Osteoblast (primary cell): ENCODE data around the gene METTL25. TPM values are rescaled to one million over a fixed set of nuclear protein-coding genes. Genes with fewer than 3 reads are reported as not detected.

Experiments used
- DNase-seq: peaks from one replicate; pipeline ENCODE4 v3.0.0; 2011; ENCODE audit warnings: low spot score, mixed read lengths; ENCODE audit not compliant: insufficient read length; ENCODE audit errors: missing footprints
- H2AFZ ChIP-seq: 2 replicates; pipeline ENCODE4 v1.6.0; 2011; ENCODE audit warnings: mild to moderate bottlenecking, low read length
- H3K27ac ChIP-seq: 2 replicates; pipeline ENCODE4 v1.5.1; 2011; ENCODE audit warnings: mild to moderate bottlenecking, low read depth, low read length, moderate library complexity
- H3K27me3 ChIP-seq: 2 replicates; pipeline ENCODE4 v1.6.0; 2012; ENCODE audit warnings: mild to moderate bottlenecking, control low read depth, inconsistent platforms, low read length, moderate library complexity; ENCODE audit not compliant: insufficient read depth
- H3K36me3 ChIP-seq: 2 replicates; pipeline ENCODE4 v1.5.1; 2011; ENCODE audit warnings: mild to moderate bottlenecking, low read length, control low read depth, moderate library complexity; ENCODE audit not compliant: insufficient read depth
- H3K4me1 ChIP-seq: 2 replicates; pipeline ENCODE4 v1.5.1; 2011; ENCODE audit warnings: mild to moderate bottlenecking, low read length, control low read depth, moderate library complexity; ENCODE audit not compliant: insufficient read depth
- H3K4me2 ChIP-seq: 2 replicates; pipeline ENCODE4 v1.6.0; 2011; ENCODE audit warnings: mild to moderate bottlenecking, low read length; ENCODE audit not compliant: insufficient read depth
- H3K4me3 ChIP-seq: fragments of 200-600 bp; sonication (generic); 3 replicates; pipeline ENCODE4 v1.5.1; 2012; ENCODE audit warnings: mild to moderate bottlenecking, low read length, inconsistent platforms; ENCODE audit not compliant: insufficient read depth
- H3K79me2 ChIP-seq: 2 replicates; pipeline ENCODE4 v1.6.0; 2012; ENCODE audit warnings: mild to moderate bottlenecking, low read length, control low read depth, inconsistent platforms; ENCODE audit not compliant: insufficient read depth
- H3K9me3 ChIP-seq: 2 replicates; pipeline ENCODE4 v1.5.1; 2011; ENCODE audit warnings: low read depth, low read length, control low read depth
- H4K20me1 ChIP-seq: 2 replicates; pipeline ENCODE4 v1.6.0; 2012; ENCODE audit warnings: mild to moderate bottlenecking, low read length, control low read depth; ENCODE audit not compliant: insufficient read depth
- total RNA-seq: library from RNA; depleted of rRNA; stranded (reverse); fragments of >200 nt; gene quantifications from 2 replicates; pipeline ENCODE4 v1.2.3, GENCODE V29; 2012
- TF ChIP-seq, protein P1 (sequence below): IDR thresholded peaks from 2 replicates; pipeline ENCODE4 v1.5.1; 2011; ENCODE audit warnings: mild to moderate bottlenecking, low read depth, low read length, moderate library complexity; ENCODE audit errors: extremely low read depth

METTL25 gene
- total RNA-seq, 1 donor, result 18.1 TPM

GRCh38 chr12:82505150-82505549 is 146.8 kb downstream of the METTL25 start:
- Histone ChIP-seq H3K27me3 (no peaks in the 10 kb centered on the region), H3K79me2 (no peaks in the 10 kb centered on the region), H3K4me2 (no peak overlapping the region), H4K20me1 (no peaks in the 10 kb centered on the region), H3K4me1 (no peaks in the 10 kb centered on the region), H3K36me3 (no peaks in the 10 kb centered on the region), H3K27ac (no peak overlapping the region), H3K9me3 (no peaks in the 10 kb centered on the region), H2AFZ (no peak overlapping the region), H3K4me3 (no peak overlapping the region)
- DNase-seq, result no peak
- TF ChIP-seq, protein P1, sequence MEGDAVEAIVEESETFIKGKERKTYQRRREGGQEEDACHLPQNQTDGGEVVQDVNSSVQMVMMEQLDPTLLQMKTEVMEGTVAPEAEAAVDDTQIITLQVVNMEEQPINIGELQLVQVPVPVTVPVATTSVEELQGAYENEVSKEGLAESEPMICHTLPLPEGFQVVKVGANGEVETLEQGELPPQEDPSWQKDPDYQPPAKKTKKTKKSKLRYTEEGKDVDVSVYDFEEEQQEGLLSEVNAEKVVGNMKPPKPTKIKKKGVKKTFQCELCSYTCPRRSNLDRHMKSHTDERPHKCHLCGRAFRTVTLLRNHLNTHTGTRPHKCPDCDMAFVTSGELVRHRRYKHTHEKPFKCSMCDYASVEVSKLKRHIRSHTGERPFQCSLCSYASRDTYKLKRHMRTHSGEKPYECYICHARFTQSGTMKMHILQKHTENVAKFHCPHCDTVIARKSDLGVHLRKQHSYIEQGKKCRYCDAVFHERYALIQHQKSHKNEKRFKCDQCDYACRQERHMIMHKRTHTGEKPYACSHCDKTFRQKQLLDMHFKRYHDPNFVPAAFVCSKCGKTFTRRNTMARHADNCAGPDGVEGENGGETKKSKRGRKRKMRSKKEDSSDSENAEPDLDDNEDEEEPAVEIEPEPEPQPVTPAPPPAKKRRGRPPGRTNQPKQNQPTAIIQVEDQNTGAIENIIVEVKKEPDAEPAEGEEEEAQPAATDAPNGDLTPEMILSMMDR, result no peak

DNA sequence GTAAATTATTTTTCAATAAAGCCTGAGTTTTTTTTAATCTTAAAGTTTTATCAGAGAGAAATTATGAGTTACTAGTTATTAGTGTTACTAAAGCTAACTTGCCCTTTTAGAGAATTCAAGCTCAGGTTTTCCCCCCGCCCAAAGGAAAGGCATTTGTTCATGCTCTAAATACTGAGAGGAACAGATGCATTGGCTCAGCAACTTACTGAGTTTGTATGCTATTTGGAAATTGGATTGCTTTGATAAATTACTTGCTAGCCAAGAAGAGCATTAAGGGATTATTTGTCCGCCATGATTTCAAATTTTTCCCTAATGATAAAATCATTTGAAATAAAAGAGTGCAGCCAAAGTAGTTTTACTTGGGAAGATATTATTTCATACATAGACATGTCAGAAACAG is 149.4 kb downstream of the METTL25 start:
- TF ChIP-seq, protein P1, result no peak
- no peaks in the 10 kb centered on the region for H3K36me3 ChIP-seq

DNA sequence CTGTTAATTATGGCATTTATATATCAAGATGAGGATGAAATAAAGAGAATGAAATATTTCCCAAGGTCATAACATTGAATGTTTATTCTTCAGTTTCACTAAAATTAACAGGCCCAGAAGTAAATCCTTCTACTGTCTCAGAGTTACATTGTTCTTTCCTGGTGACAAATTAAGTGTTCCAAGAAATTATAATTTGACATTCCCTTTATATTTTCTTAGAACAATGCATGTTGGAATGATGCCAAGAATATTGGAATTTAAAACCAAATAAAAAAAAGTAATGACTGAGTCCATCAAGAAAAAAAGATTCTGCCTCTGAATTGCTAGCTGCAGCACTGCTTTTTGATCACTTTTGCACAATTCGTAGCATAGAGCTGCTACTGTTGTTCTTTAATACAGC is 152.1 kb downstream of the METTL25 start:
- no peaks in the 10 kb centered on the region for H3K27me3 ChIP-seq
- no peak overlapping the region for H3K27ac ChIP-seq
- H4K20me1 ChIP-seq, result no peaks in the 10 kb centered on the region
- no peaks in the 10 kb centered on the region for H3K79me2 ChIP-seq
- no peak overlapping the region for H3K4me2 ChIP-seq
- no peak overlapping the region for H2AFZ ChIP-seq
- TF ChIP-seq, protein P1, result no peak
- H3K36me3 ChIP-seq, result no peaks in the 10 kb centered on the region
- H3K9me3 ChIP-seq, result no peaks in the 10 kb centered on the region
- DNase-seq, result no peak
- H3K4me3 ChIP-seq, result no peak overlapping the region
- H3K4me1 ChIP-seq, result no peaks in the 10 kb centered on the region

More for the DNA sequence above, 149.4 kb downstream of the METTL25 start:
- Histone ChIP-seq H3K27ac (no peak overlapping the region), H4K20me1 (no peaks in the 10 kb centered on the region), H2AFZ (no peak overlapping the region), H3K4me2 (no peak overlapping the region), H3K27me3 (no peaks in the 10 kb centered on the region), H3K9me3 (no peaks in the 10 kb centered on the region), H3K4me3 (no peak overlapping the region), H3K4me1 (no peaks in the 10 kb centered on the region), H3K79me2 (no peaks in the 10 kb centered on the region)
- DNase-seq, result no peak

DNA sequence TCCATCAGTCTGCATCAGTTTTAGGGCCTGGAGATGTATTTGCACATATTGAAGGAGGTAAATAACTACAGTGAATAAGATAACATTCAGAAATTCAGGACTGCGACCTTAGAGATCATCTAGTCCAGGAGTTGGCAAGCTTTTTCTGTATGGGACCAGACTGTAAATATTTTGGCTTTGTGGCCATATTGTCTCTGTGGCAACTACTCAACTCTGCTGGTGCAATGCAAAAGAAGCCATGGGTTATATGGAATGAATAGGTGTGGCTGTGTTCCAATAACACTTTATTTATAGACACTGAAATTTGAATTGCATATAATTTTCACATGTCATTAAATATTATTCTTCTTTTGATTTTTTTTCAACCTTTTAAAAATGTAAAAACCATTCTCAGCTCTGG is 156.6 kb downstream of the METTL25 start:
- H3K4me1 ChIP-seq, result no peaks in the 10 kb centered on the region
- H3K36me3 ChIP-seq, result no peaks in the 10 kb centered on the region
- H3K79me2 ChIP-seq, result no peaks in the 10 kb centered on the region
- H3K27me3 ChIP-seq, result no peaks in the 10 kb centered on the region
- H2AFZ ChIP-seq, result no peak overlapping the region
- no peak for DNase-seq
- H3K4me3 ChIP-seq, result no peak overlapping the region
- no peaks in the 10 kb centered on the region for H4K20me1 ChIP-seq
- no peak overlapping the region for H3K4me2 ChIP-seq
- TF ChIP-seq, protein P1, result no peak
- no peaks in the 10 kb centered on the region for H3K9me3 ChIP-seq
- H3K27ac ChIP-seq, result no peak overlapping the region
